PC-9 (cell line): ENCODE results near the gene TMEM135.

Experiments
- EZH2 ChIP-seq: fragments of 200-600 bp; sonication (generic); IDR thresholded peaks from 2 replicates; pipeline ENCODE4 v1.8.0; 2017; ENCODE audit warnings: antibody characterized with exemption, low read depth
- TF ChIP-seq, protein P1 (sequence below): fragments of 200-600 bp; sonication (generic); conservative IDR thresholded peaks from 2 replicates; pipeline ENCODE4 v1.6.1; 2017; ENCODE audit warnings: mixed run types, antibody characterized with exemption, mild to moderate bottlenecking, moderate library complexity

DNA sequence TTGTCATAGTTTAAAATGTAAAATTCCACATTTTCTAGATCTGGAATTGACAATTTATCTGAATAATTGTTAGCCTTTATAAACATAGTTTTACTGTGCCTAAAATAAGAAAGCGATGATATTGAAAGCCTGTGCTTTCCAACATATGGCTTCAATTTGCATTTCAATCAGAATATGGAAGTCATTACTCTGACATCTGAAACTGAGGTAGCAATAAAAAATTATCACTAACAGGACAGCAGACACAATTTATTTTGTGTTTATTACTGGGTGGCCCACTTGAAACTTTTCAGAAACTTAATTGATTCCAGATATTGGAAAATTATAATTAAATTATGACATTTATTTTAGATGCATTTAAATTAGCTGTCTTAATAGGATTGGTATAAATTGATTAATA, 78.5 kb downstream of the TMEM135 start:
- TF ChIP-seq, protein P1, sequence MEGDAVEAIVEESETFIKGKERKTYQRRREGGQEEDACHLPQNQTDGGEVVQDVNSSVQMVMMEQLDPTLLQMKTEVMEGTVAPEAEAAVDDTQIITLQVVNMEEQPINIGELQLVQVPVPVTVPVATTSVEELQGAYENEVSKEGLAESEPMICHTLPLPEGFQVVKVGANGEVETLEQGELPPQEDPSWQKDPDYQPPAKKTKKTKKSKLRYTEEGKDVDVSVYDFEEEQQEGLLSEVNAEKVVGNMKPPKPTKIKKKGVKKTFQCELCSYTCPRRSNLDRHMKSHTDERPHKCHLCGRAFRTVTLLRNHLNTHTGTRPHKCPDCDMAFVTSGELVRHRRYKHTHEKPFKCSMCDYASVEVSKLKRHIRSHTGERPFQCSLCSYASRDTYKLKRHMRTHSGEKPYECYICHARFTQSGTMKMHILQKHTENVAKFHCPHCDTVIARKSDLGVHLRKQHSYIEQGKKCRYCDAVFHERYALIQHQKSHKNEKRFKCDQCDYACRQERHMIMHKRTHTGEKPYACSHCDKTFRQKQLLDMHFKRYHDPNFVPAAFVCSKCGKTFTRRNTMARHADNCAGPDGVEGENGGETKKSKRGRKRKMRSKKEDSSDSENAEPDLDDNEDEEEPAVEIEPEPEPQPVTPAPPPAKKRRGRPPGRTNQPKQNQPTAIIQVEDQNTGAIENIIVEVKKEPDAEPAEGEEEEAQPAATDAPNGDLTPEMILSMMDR, result no peak
- TF ChIP-seq EZH2, result no peak
